HG03139 (cell line): ENCODE data around the gene CWC15.
"Not testable (repeated sequence)": the region's sequence is repeated elsewhere in the genome, so short reads cannot be mapped to it uniquely, and the experiment has no call there.

Source experiments
- ATAC-seq: cut with Tn5 transposase; IDR thresholded peaks from one replicate; pipeline ENCODE4 v1.9.1; 2021; ENCODE audit not compliant: unreplicated experiment

Gene CWC15

DNA sequence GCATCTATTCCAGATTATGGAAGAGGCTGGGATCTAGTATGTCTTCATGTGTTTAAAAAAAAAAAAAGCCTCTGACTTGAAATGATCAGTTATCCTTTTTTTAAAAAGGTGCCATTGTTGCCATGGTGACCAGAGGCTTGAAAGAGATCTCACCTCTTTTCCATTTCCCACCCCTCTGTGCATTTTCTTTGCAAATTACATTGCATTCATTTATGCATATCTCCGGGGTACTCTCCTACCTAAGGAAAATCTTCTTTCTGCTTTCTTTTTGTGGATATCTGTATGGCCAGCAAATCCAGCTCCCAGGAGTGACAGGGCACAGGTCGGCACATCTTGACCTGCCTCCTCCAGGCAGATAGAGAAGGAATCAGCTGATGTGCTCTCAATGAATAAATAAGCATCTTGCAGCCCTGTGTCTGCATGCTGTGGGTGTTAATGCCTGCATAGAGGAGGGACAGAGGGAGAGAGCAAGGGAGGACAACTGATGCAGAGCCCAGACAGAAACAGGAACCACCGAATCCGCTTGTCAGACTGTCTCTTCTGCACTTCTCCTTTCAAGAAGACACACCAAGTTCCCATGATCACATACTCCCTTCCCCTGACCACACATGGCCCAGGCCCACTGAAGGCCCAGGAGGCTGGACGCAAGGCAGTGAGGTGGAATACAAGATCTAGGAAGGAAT is 50.9 kb downstream of the CWC15 start:
- no peak for ATAC-seq

DNA sequence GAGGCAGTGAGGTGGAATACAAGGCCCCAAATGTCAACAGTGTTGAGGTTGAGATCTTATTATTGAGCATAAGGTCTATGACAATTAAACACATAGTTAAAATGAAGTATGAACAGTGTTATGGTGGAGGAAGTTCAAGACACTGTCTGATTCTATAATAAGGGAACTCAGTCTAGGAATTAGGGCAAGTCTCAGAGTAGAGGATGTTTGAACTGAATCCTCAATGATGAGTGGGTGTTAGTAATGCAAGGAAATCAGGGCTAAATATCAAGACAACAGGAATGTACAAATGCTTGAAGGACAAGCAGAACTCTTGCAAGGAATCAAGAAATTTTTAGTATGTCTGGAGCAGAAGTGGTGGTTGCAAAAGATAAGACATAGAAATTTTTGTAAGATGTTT is 53.0 kb downstream of the CWC15 start:
- no peak for ATAC-seq

DNA sequence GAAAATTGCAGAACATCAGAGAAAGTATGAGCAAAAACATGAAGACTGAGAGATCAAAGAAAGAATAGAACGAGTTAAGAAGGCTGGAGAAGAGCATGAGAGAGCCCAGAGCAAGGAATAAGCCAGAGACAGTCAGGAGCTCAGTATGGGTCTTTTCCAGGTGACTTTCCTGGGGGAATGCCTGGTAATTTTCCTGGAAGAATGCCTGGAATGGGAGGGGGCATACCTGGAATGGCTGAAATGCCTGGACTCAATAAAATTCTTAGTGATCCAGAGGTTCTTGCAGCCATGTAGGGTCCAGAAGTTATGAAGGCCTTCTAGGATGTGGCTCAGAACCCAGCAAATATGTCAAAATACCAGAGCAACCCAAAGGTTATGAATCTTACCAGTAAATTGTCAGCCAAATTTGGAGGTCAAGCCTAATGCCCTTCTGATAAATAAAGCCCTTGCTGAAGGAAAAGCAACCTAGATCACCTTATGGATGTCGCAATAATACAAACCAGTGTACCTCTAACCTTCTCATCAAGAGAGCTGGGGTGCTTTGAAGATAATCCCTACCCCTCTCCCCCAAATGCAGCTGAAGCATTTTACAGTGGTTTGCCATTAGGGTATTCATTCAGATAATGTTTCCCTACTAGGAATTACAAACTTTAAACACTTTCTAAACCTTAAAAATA is 59.5 kb downstream of the CWC15 start:
- ATAC-seq, result not testable (repeated sequence)

DNA sequence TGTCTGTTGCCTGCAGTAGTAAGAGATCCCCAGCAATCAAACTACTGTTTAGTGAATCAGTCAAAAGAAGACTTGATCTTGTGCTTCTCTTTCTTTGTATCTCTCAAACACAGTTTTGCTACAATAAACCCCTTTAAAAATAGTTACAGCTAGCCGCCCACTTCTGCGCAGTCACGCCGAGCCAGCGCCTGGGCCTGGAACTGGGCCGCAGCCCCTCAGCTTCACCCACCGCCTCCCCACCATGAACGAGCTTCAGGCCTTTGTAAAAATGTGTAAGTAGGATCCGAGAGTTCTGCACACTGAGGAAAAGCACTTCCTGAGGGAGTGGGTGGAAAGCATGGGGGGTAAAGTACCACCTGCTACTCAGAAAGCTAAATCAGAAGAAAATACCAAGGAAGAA is 60.5 kb downstream of the CWC15 start:
- ATAC-seq, result no peak
